HUES6 (cell line): Measurements from ENCODE around the gene HDAC3.

Source experiments
- H3K27ac ChIP-seq: 2 replicates; pipeline ENCODE4 v1.7.0; 2013; ENCODE audit warnings: low read depth, mild to moderate bottlenecking, low read length, inconsistent platforms
- H3K27me3 ChIP-seq: 2 replicates; pipeline ENCODE4 v1.6.1; 2013; ENCODE audit warnings: low read length; ENCODE audit not compliant: control insufficient read depth, insufficient read depth
- H3K36me3 ChIP-seq: 2 replicates; pipeline ENCODE4 v1.6.1; 2013; ENCODE audit warnings: low read length; ENCODE audit not compliant: control insufficient read depth, insufficient read depth
- H3K4me1 ChIP-seq: 2 replicates; pipeline ENCODE4 v1.6.1; 2013; ENCODE audit warnings: low read length; ENCODE audit not compliant: control insufficient read depth, insufficient read depth
- H3K4me3 ChIP-seq: 2 replicates; pipeline ENCODE4 v1.5.1; 2013; ENCODE audit warnings: low read depth, low read length
- H3K9ac ChIP-seq: one replicate; pipeline ENCODE4 v1.6.1; 2013; ENCODE audit warnings: mild to moderate bottlenecking, low read length
- H3K9me3 ChIP-seq: 2 replicates; pipeline ENCODE4 v1.6.1; 2013; ENCODE audit warnings: low read depth, low read length; ENCODE audit not compliant: control insufficient read depth, insufficient read depth

The HDAC3 gene

GRCh38 chr5:141641634-141642267, 5.1 kb upstream of the HDAC3 start:
- Histone ChIP-seq H3K36me3 (peaks cover 27% of the 10 kb centered on the region), H3K4me3 (no peak overlapping the region), H3K27ac (no peak overlapping the region), H3K27me3 (peaks cover 10% of the 10 kb centered on the region; the same call in 1 of the 2 replicates), H3K4me1 (peaks cover 5% of the 10 kb centered on the region; the same call in 1 of the 2 replicates), H3K9me3 (no peaks in the 10 kb centered on the region), H3K9ac (no peak overlapping the region)

GRCh38 chr5:141640698-141641097, 4.0 kb upstream of the HDAC3 start:
- no peaks in the 10 kb centered on the region for H3K9me3 ChIP-seq
- peaks cover 10% of the 10 kb centered on the region for H3K4me1 ChIP-seq
- peaks cover 10% of the 10 kb centered on the region; the same call in 1 of the 2 replicates for H3K27me3 ChIP-seq
- H3K4me3 ChIP-seq = no peak overlapping the region
- H3K9ac ChIP-seq = no peak overlapping the region
- no peak overlapping the region for H3K27ac ChIP-seq
- peaks cover 20% of the 10 kb centered on the region for H3K36me3 ChIP-seq

GRCh38 chr5:141640051-141640415, 3.4 kb upstream of the HDAC3 start:
- Histone ChIP-seq H3K27me3 (peaks cover 10% of the 10 kb centered on the region; the same call in 1 of the 2 replicates), H3K9ac (no peak overlapping the region), H3K4me1 (peaks cover 13% of the 10 kb centered on the region), H3K36me3 (peaks cover 13% of the 10 kb centered on the region), H3K27ac (no peak overlapping the region), H3K9me3 (no peaks in the 10 kb centered on the region), H3K4me3 (no peak overlapping the region)

- Histone ChIP-seq H3K4me1 (peaks cover 13% of the 10 kb centered on the region), H3K9ac (no peak overlapping the region), H3K27me3 (peaks cover 10% of the 10 kb centered on the region; the same call in 1 of the 2 replicates), H3K36me3 (peaks cover 13% of the 10 kb centered on the region), H3K4me3 (no peak overlapping the region), H3K9me3 (no peaks in the 10 kb centered on the region), H3K27ac (no peak overlapping the region)
Observed at GRCh38 chr5:141639357-141640050, 2.9 kb upstream of the HDAC3 start.

GRCh38 chr5:141638771-141639170, 2.1 kb upstream of the HDAC3 start:
- Histone ChIP-seq H3K27ac (no peak overlapping the region), H3K9ac (no peak overlapping the region), H3K27me3 (peaks cover 10% of the 10 kb centered on the region; the same call in 1 of the 2 replicates), H3K4me1 (peaks cover 13% of the 10 kb centered on the region), H3K9me3 (no peaks in the 10 kb centered on the region), H3K36me3 (peaks cover 8% of the 10 kb centered on the region), H3K4me3 (no peak overlapping the region)

GRCh38 chr5:141637767-141638419, 1.2 kb upstream of the HDAC3 start:
- Histone ChIP-seq H3K9ac (peak overlapping the region; percentile 67), H3K4me3 (peak overlapping the region; percentile 91), H3K4me1 (peaks cover 13% of the 10 kb centered on the region), H3K27ac (no peak overlapping the region; the same call in 1 of the 2 replicates), H3K36me3 (peaks cover 6% of the 10 kb centered on the region), H3K27me3 (peaks cover 10% of the 10 kb centered on the region; the same call in 1 of the 2 replicates), H3K9me3 (no peaks in the 10 kb centered on the region)

GRCh38 chr5:141637123-141637766, 596 bp upstream of the HDAC3 start:
- Histone ChIP-seq H3K27me3 (peaks cover 10% of the 10 kb centered on the region; the same call in 1 of the 2 replicates), H3K27ac (no peak overlapping the region; the same call in 1 of the 2 replicates), H3K4me1 (peaks cover 13% of the 10 kb centered on the region), H3K4me3 (peak overlapping the region; percentile 91), H3K36me3 (peaks cover 10% of the 10 kb centered on the region), H3K9ac (peak overlapping the region; percentile 67), H3K9me3 (no peaks in the 10 kb centered on the region)

- no peaks in the 10 kb centered on the region for H3K9me3 ChIP-seq
- H3K27ac ChIP-seq = 0 out of 2 replicates have a peak overlapping the region, but pooled peaks have one; percentile 38
- peaks cover 10% of the 10 kb centered on the region for H3K36me3 ChIP-seq
Observed at GRCh38 chr5:141636106-141636412, 590 bp downstream of the HDAC3 start.

GRCh38 chr5:141635646-141636045, 1.0 kb downstream of the HDAC3 start:
- peak overlapping the region; percentile 91 for H3K9ac ChIP-seq
- H3K27me3 ChIP-seq = peaks cover 10% of the 10 kb centered on the region; the same call in 1 of the 2 replicates
- peaks cover 13% of the 10 kb centered on the region for H3K4me1 ChIP-seq
- H3K4me3 ChIP-seq = peak overlapping the region; percentile 91
- no peaks in the 10 kb centered on the region for H3K9me3 ChIP-seq
- peaks cover 10% of the 10 kb centered on the region for H3K36me3 ChIP-seq
- H3K27ac ChIP-seq = no peak overlapping the region

More at GRCh38 chr5:141636106-141636412, 590 bp downstream of the HDAC3 start:
- peak overlapping the region; percentile 91 for H3K4me3 ChIP-seq
- H3K4me1 ChIP-seq = peaks cover 13% of the 10 kb centered on the region
- peaks cover 10% of the 10 kb centered on the region; the same call in 1 of the 2 replicates for H3K27me3 ChIP-seq
- H3K9ac ChIP-seq = peak overlapping the region; percentile 91

- Histone ChIP-seq H3K27ac (no peak overlapping the region), H3K4me1 (peaks cover 13% of the 10 kb centered on the region), H3K9ac (no peak overlapping the region), H3K9me3 (no peaks in the 10 kb centered on the region), H3K4me3 (no peak overlapping the region), H3K36me3 (peaks cover 16% of the 10 kb centered on the region), H3K27me3 (peaks cover 10% of the 10 kb centered on the region; the same call in 1 of the 2 replicates)
Observed at GRCh38 chr5:141634720-141635119, 1.9 kb downstream of the HDAC3 start.
